HL-60 (cell line): ENCODE measurements around the gene SLC35F3.
"Not testable (repeated sequence)": the region's sequence is repeated elsewhere in the genome, so short reads cannot be mapped to it uniquely, and the experiment has no call there.

ENCODE experiments used
- DNase-seq, 2 experiments: peaks; one replicate each; pipeline ENCODE4 v3.0.0-alpha.2; 2010 to 2020; ENCODE audit warnings: low read depth in 1 of 2, low spot score in 1 of 2
- H3K27ac ChIP-seq: fragments of 250-450 bp; sonication (Bioruptor Pico); replicated peaks from 2 replicates; pipeline ENCODE4 v1.5.1; 2020; ENCODE audit warnings: mild to moderate bottlenecking, moderate library complexity
- H3K27me3 ChIP-seq: fragments of 250-450 bp; sonication (Bioruptor Pico); 2 replicates; pipeline ENCODE4 v1.5.1; 2021; ENCODE audit warnings: mild to moderate bottlenecking, moderate library complexity; ENCODE audit not compliant: insufficient read depth, poor library complexity, severe bottlenecking
- H3K4me3 ChIP-seq: replicated peaks from 2 replicates; pipeline ENCODE4 v1.5.1; 2011; ENCODE audit warnings: mild to moderate bottlenecking, control low read depth, low read length; ENCODE audit not compliant: insufficient read depth
- CTCF ChIP-seq: IDR thresholded peaks from one replicate; pipeline ENCODE4 v1.5.1; 2011; ENCODE audit warnings: low read length, control low read depth, inconsistent platforms; ENCODE audit not compliant: insufficient read depth
- GABPA ChIP-seq: IDR thresholded peaks from 2 replicates; pipeline ENCODE4 v1.6.1; 2012; ENCODE audit warnings: low read depth
- POLR2AphosphoS5 ChIP-seq: IDR thresholded peaks from 2 replicates; pipeline ENCODE4 v1.6.1; 2012; ENCODE audit warnings: low read depth
- REST ChIP-seq: IDR thresholded peaks from 2 replicates; pipeline ENCODE4 v1.6.1; 2012; ENCODE audit warnings: low read depth; ENCODE audit not compliant: insufficient replicate concordance
- SPI1 ChIP-seq: IDR thresholded peaks from 2 replicates; pipeline ENCODE4 v1.6.1; 2012; ENCODE audit warnings: low read depth, mild to moderate bottlenecking, borderline replicate concordance

Gene SLC35F3

GRCh38 chr1:234348964-234349363 is 444.5 kb downstream of the SLC35F3 start:
- no peaks in the 10 kb centered on the region for H3K27me3 ChIP-seq
- TF ChIP-seq POLR2AphosphoS5 (no peak), SPI1 (no peak), CTCF (no peak), REST (no peak), GABPA (no peak)
- no peak for DNase-seq
- H3K4me3 ChIP-seq = no peak overlapping the region
- no peak overlapping the region for H3K27ac ChIP-seq

DNA sequence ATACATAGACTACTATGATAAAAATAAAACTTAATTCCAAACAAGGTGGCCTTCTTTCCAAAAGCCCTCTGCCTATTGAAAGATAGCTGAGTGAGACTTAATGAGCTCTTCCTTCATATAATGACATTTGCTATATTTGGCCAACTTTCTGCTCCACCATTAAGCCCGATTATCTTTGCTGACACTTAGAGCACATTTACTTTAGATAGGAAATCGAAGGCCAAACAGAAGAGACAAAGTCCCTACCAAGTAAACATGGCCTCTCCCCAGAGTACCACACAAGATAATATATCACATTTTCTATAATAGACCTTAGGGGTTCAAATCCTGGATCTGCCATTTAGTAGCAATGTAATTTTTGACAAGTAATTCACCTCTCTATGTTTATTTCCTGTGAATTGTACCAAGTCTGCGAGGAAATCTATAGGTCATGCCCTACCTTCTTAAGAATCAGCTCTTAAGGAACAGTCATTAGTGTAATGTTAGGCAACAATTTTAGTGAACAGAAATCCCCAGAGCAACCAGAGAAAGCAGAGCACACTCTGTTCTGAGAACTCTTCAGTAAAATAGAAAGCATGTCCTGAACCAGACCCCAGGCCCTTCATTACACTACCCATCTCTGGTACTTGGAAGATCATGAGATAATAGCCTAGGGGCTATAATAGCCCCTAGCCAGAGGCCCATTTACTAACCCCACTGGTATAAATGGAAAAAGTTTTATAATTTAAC is 451.5 kb downstream of the SLC35F3 start:
- TF ChIP-seq SPI1 (no peak), REST (no peak), GABPA (no peak), POLR2AphosphoS5 (no peak), CTCF (no peak)

GRCh38 chr1:234356615-234357269 is 452.3 kb downstream of the SLC35F3 start:
- peak overlapping the region; percentile 55 for H3K27ac ChIP-seq
- DNase-seq = peak; percentile 44 to 60
- TF ChIP-seq POLR2AphosphoS5 = 0 out of 2 replicates have a peak, but pooled peaks have one; percentile 14
- H3K27me3 ChIP-seq = not testable (repeated sequence)
- peak overlapping the region; percentile 60 for H3K4me3 ChIP-seq

More for the DNA sequence above, 451.5 kb downstream of the SLC35F3 start:
- Histone ChIP-seq H3K27ac (no peak overlapping the region), H3K4me3 (no peak overlapping the region), H3K27me3 (no peaks in the 10 kb centered on the region)
- no peak for DNase-seq

- no peak for TF ChIP-seq CTCF
- TF ChIP-seq REST = no peak
- DNase-seq = no peak
- Histone ChIP-seq H3K4me3 (no peak overlapping the region), H3K27ac (no peak overlapping the region), H3K27me3 (no peaks in the 10 kb centered on the region)
These were observed 453.4 kb downstream of the SLC35F3 start for GRCh38 chr1:234357831-234358230.
